Stimulated activated naive CD4-positive, alpha-beta T cell treated with Interleukin-2 at 50 U/mL for 16 hours (primary cell): ENCODE results near the gene PDHX.

ENCODE experiments used
- DNase-seq: peaks from one replicate; lab custom pipeline; 2025; lab: John Stamatoyannopoulos, UW

PDHX gene

GRCh38 chr11:34957606-34958005 lies 41.2 kb downstream of the PDHX start:
- DNase-seq: no peak

GRCh38 chr11:34959770-34960169 lies 43.4 kb downstream of the PDHX start:
- DNase-seq: no peak

GRCh38 chr11:34960277-34960676 lies 43.9 kb downstream of the PDHX start:
- DNase-seq: no peak

- DNase-seq: no peak
Observed at GRCh38 chr11:34962034-34962433, 45.6 kb downstream of the PDHX start.

- DNase-seq: no peak
Observed at GRCh38 chr11:34963351-34963750, 46.9 kb downstream of the PDHX start.

- DNase-seq: no peak
Observed at GRCh38 chr11:34964610-34965331, 48.4 kb downstream of the PDHX start.

- no peak for DNase-seq
Observed at GRCh38 chr11:34968862-34969261, 52.4 kb downstream of the PDHX start.

GRCh38 chr11:34970033-34970432 lies 53.6 kb downstream of the PDHX start:
- no peak for DNase-seq

- no peak for DNase-seq
Observed at GRCh38 chr11:34970480-34970879, 54.1 kb downstream of the PDHX start.

- no peak for DNase-seq
Observed at GRCh38 chr11:34971928-34972327, 55.5 kb downstream of the PDHX start.

- DNase-seq: no peak
Observed at GRCh38 chr11:34972366-34972765, 55.9 kb downstream of the PDHX start.

- no peak for DNase-seq
Observed at GRCh38 chr11:34972892-34973291, 56.5 kb downstream of the PDHX start.

GRCh38 chr11:34975482-34975881 lies 59.1 kb downstream of the PDHX start:
- DNase-seq: no peak

- DNase-seq: no peak
Observed at GRCh38 chr11:34976496-34977088, 60.2 kb downstream of the PDHX start.

GRCh38 chr11:34977089-34977912 lies 60.9 kb downstream of the PDHX start:
- no peak for DNase-seq

- DNase-seq: no peak
Observed at GRCh38 chr11:34978236-34979191, 62.1 kb downstream of the PDHX start.

GRCh38 chr11:34984514-34984913 lies 68.1 kb downstream of the PDHX start:
- no peak for DNase-seq

- no peak for DNase-seq
Observed at GRCh38 chr11:34986883-34987520, 70.6 kb downstream of the PDHX start.

GRCh38 chr11:34987617-34988016 lies 71.2 kb downstream of the PDHX start:
- no peak for DNase-seq

- no peak for DNase-seq
Observed at GRCh38 chr11:34988294-34989255, 72.2 kb downstream of the PDHX start.
